Adipose tissue (tissue), 3 donors: ENCODE data around the gene FOXG1. TPM values are rescaled to one million over a fixed set of nuclear protein-coding genes. Genes with fewer than 3 reads are reported as not detected.

ENCODE experiments used
- H3K27ac ChIP-seq: one replicate; pipeline ENCODE4 v1.5.1; 2013; ENCODE audit warnings: low read depth, low read length
- WGBS, 3 donors: extraction: QIAGEN DNeasy Blood & Tissue Kit; methylation state at CpG; one replicate each; pipeline ENCODE4 v1.1.7; 2013; 5-methylcytosine and 5-hydroxymethylcytosine counted together
- polyA plus RNA-seq, 3 donors: library from polyadenylated mRNA; stranded (reverse); fragments of 200-250 nt; gene quantifications; one replicate each; pipeline ENCODE4 v1.2.3, GENCODE V29; 2013
- donor health status: healthy with polysubstance abuse.
- donor health status: Bipolar disorder and iron deficiency.
- donor health status: healthy.

The FOXG1 gene
- polyA plus RNA-seq, 3 donors, result not detected

DNA sequence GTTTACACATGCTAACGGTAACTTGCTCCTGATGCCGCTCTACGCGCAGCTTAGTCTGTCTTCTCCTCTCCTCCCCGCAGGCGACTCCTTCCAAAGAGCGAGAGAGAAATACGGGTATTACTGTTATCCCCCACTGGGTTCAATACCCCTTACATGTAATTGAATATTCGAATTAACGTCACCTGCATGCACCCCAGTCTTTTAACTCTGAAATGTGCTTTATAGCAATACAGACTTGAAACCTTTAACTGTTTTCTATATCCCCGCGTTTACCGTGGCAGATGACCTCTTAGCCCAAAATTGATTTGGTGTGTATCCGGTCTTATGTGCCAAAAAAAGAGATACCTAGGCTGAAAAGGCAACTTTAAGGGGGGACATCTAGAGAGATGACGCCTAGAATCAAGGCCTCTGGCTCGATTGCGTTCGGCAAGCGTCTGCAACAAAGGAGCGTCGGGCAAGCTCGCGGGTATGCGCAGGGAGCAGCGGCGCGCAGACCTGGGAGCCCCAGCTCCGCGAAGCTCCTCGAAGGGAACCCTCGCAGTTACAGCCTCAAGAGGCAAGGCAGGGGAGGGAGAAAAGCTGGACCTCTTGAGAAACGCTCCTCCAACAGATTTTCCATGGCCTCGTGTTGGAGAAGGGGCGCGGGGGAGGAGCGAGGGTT lies 6.8 kb upstream of the FOXG1 start:
- no peak overlapping the region for H3K27ac ChIP-seq
- WGBS, 3 donors, result 4 to 6% (median 6%) methylated on average over 36 of the region's 36 CpGs

GRCh38 chr14:28760431-28760996 lies 6.1 kb upstream of the FOXG1 start:
- H3K27ac ChIP-seq, result no peak overlapping the region
- 6 to 15% (median 13%) methylated on average over 9 of the region's 9 CpGs for WGBS, 3 donors

DNA sequence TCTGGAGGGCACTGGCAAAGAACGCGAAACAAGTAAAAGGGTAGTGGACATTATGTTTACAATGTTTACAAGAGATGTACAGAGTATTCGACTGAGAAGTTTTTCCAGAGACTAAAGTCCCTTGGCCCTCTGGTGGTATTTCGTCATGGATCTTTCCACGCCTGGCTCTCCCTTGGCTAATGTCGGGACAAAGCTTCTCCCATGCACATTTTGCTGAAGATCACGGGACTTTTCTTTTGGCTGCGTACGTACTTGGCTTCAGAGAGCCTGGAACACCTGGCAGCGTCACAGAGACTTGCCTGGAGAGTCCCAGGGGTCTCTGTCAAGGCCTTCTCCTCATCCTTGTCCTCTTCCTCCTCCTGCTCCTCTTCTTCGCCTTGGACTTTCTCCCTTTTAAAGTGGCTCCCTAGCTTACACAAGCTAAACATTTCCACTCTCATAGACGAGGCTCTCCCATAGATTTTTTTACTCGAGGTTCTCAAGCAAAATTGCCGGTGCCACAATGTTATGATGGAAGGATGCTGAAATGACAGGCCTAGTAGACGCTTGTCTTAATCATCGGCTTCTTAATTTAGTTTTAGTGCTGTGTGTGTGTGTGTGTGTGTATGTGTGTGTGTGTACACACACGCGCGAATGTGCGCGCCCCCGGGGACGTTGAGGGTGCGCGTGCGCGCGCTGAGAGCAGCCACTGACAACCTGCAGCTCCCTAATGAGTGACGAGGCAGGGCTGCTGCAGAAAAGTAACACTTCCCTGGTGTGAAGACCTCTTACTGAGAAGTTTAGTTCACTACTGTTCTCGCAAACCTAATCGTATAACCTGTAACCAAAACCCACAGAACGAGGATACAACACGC lies 4.9 kb upstream of the FOXG1 start:
- WGBS, 3 donors, result 6 to 9% (median 8%) methylated on average over 33 of the region's 33 CpGs
- H3K27ac ChIP-seq, result no peak overlapping the region

GRCh38 chr14:28762303-28762954 lies 4.2 kb upstream of the FOXG1 start:
- 12 to 19% (median 17%) methylated on average over 8 of the region's 8 CpGs for WGBS, 3 donors
- H3K27ac ChIP-seq, result no peak overlapping the region

DNA sequence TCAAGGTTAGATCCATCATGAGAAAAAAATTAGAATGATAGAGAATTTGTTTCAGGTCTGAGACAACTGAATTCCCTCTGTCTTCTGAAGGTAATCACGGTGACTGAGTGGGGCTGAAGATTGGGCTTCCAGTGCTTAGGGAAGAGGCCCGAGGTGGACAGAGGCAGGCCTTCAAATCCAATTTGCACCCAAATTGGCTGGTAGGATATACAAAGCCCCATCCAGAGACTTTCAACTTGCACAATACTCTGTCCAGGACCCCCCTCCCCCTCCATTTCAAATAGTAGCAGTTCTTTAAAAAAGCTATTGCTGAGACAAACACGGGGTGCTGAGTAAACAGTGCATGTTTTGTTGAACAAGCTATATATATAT lies 3.6 kb upstream of the FOXG1 start:
- WGBS, 3 donors, result 4 to 14% (median 9%) methylated on average over 3 of the region's 3 CpGs
- no peak overlapping the region for H3K27ac ChIP-seq

DNA sequence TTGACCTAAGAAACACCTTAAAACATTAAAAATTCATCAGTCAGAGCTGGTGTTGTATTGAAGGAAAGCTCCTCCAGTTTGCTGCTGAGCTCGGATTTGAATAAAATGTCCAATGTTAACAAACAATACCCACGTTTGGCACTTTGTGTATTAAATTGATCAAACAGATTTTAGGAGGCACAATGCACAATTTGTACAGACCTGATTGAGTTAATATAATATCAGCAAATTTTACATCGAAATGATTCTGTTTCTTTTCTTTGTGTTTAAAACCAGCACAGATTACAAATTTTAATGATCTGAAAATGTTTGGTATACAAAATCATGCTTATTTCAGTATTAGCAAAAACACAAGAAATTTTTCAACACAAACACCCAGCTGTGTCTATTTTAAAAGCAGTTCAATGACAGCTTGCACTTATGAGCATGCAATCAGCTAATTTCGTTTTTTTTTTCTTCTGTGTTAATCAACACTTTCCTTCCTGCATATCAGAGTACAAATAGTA lies 2.8 kb upstream of the FOXG1 start:
- 9 to 10% (median 10%) methylated on average over 4 of the region's 4 CpGs for WGBS, 3 donors
- H3K27ac ChIP-seq, result no peak overlapping the region

DNA sequence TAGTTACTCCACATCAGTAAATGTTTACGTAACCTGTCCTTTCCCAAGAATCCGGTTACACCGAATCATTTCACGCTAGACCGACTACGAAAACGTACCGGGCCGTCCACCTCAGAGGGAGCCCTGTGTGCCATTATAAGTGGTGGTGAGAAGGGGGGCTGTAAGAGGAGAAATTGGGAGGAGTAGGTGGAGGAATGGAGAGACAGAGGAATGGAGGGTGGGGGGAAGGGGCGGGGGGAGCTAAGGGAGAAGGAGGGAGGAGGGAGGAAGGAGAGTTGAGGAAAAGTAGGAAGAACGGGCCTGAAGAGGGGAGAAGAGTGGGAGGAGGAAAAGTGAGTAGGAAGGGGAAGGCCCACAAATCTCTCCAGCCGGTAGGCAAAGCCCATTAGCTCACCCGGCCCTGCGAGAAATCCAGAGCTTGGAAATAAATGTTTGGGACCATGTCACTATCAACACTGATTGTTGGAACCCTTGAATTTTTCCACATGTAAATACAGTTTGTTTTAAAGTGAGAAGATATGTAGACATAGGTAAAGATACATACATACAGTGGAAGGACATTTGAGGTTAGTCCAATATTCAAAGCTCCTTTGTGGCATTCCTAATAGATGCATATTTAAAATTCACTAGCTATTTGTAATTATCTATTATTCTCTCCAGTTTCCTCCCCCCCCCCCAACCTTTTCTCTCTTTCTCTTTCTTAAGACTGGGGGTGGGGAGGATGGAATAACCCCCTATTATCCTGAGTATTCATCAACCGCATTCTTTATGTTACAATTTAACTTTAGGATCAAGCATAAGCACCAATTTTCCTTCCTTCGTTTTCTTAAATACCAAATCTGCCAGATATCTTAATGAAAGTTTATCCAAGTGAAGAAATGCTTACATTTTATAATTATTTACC lies 2.1 kb upstream of the FOXG1 start:
- WGBS, 3 donors, result 8 to 14% (median 14%) methylated on average over 16 of the region's 16 CpGs
- no peak overlapping the region for H3K27ac ChIP-seq

DNA sequence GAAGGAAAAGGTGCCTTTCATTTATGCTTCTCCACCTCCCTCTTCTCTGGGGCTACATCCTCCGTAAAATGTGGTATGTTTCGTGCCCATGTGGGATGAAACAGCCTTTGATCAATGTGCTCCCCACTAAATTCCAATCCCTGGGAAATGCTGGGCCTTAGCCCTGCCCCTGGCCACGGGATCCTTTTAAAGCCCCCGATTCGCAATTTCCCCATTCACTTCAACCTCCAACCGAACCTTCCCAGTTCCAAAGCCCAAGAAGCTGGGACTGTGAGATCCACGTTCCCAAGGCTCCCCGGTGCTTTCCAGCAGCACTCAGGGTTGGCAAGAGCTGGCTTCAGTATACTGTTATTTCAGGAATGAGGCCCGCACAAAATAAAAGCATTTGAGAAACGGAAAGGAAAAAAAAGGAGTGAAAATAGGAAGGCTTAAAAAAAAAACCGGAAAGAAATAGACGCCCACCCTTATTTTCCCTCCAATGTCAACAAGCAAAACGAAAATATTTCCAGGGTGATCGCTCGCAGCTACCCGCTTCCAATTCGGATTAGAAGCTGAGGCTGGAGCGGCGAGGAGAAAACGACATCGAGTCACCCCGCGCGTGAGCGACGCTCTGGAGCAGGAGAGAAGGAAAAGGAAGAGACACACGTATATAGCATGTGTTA lies 1.3 kb upstream of the FOXG1 start:
- 10 to 15% (median 11%) methylated on average over 26 to 27 of the region's 27 CpGs for WGBS, 3 donors
- no peak overlapping the region for H3K27ac ChIP-seq

DNA sequence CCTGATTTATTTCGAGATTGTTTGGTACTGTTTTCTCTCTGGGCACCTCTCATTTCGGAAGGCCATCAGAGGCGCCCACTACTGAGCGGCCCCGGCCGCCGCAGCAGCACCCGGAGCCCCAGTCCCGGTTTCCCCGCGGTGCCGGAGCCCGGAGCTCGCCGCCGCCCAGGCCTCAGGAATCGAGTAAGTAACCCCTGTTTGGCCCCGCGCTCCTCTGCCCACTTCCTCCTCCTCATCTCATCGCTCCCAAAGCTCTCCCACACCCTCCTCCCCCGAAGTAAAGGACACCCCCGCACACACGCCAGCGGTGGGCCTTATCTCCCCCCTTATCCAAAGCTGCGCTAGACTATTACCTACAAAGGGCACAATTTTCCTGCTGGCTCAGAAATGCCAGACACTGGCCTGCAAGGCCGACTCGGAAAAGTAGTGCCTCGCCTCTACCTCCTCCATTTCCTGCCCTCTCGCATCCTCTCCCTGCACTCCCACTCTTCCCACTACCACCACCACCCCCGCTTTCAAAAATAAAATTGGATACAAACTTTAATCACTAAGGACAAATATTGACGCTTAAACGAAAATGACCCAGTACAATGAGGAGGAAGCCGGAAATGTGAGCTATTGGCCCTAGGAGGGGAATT lies 637 bp upstream of the FOXG1 start:
- 3 to 5% (median 4%) methylated on average over 32 to 33 of the region's 33 CpGs for WGBS, 3 donors

GRCh38 chr14:28767030-28767852 lies 654 bp downstream of the FOXG1 start:
- whole genome bisulfite sequencing, 3 donors, result 2 to 6% (median 6%) methylated on average over 66 to 90 of the region's 100 CpGs
- no peak overlapping the region for H3K27ac ChIP-seq

More for the DNA sequence above, 637 bp upstream of the FOXG1 start:
- no peak overlapping the region for H3K27ac ChIP-seq

DNA sequence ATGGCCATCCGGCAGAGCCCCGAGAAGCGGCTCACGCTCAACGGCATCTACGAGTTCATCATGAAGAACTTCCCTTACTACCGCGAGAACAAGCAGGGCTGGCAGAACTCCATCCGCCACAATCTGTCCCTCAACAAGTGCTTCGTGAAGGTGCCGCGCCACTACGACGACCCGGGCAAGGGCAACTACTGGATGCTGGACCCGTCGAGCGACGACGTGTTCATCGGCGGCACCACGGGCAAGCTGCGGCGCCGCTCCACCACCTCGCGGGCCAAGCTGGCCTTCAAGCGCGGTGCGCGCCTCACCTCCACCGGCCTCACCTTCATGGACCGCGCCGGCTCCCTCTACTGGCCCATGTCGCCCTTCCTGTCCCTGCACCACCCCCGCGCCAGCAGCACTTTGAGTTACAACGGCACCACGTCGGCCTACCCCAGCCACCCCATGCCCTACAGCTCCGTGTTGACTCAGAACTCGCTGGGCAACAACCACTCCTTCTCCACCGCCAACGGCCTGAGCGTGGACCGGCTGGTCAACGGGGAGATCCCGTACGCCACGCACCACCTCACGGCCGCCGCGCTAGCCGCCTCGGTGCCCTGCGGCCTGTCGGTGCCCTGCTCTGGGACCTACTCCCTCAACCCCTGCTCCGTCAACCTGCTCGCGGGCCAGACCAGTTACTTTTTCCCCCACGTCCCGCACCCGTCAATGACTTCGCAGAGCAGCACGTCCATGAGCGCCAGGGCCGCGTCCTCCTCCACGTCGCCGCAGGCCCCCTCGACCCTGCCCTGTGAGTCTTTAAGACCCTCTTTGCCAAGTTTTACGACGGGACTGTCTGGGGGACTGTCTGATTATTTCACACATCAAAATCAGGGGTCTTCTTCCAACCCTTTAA lies 1.5 kb downstream of the FOXG1 start:
- H3K27ac ChIP-seq, result no peak overlapping the region
- 5 to 10% (median 9%) methylated on average over 75 to 77 of the region's 77 CpGs for WGBS, 3 donors

GRCh38 chr14:28769276-28769880 lies 2.8 kb downstream of the FOXG1 start:
- 30 to 37% (median 31%) methylated on average over 4 of the region's 4 CpGs for WGBS, 3 donors
- no peak overlapping the region for H3K27ac ChIP-seq

GRCh38 chr14:28770061-28770460 lies 3.5 kb downstream of the FOXG1 start:
- 38 to 45% (median 38%) methylated on average over 1 of the region's 1 CpG for WGBS, 3 donors
- H3K27ac ChIP-seq, result no peak overlapping the region

- no peak overlapping the region for H3K27ac ChIP-seq
Observed at GRCh38 chr14:28770630-28771029, 4.0 kb downstream of the FOXG1 start.

DNA sequence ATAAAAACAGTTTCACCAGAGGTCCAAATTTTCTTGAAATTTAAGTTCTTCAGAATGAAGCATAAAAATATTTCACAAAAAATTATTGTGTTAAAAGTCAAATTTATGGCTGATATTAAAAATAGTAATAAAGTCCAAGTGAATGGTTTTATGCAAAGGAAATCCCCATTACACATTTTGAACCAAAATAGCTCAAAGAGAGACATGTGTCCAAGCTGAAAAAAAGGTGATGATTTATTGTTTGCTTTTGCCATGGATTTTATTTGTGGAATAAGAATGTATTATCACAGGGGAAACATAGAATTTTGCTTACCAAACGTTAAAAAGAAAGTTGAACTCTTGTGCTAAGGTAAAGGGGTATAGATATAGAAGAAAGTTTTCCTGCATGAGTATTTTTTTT lies 4.6 kb downstream of the FOXG1 start:
- WGBS, 3 donors, result 0 to 5% (median 3%) methylated on average over 1 of the region's 1 CpG
- no peak overlapping the region for H3K27ac ChIP-seq
